Chondrocyte (in vitro differentiated cells): ENCODE measurements around the gene EDDM13. TPM values are rescaled to one million over a fixed set of nuclear protein-coding genes. Genes with fewer than 3 reads are reported as not detected.

Experiments used
- DNase-seq: peaks from one replicate; pipeline ENCODE4 v3.0.0; 2021; ENCODE audit warnings: mixed read lengths, low spot score
- H3K27ac Mint-ChIP-seq: one replicate; pipeline ENCODE4 v1.8.0; 2021; ENCODE audit warnings: mild to moderate bottlenecking, moderate library complexity, mixed read lengths; ENCODE audit not compliant: unreplicated experiment
- H3K27me3 Mint-ChIP-seq: 2 replicates; pipeline ENCODE4 v1.8.0; 2021; ENCODE audit warnings: low read depth, mixed read lengths
- H3K36me3 Mint-ChIP-seq: 2 replicates; pipeline ENCODE4 v1.8.0; 2021; ENCODE audit warnings: low read depth, mixed read lengths
- H3K4me1 Mint-ChIP-seq: 2 replicates; pipeline ENCODE4 v1.8.0; 2021; ENCODE audit warnings: low read depth, mild to moderate bottlenecking, mixed read lengths
- H3K4me3 Mint-ChIP-seq: one replicate; pipeline ENCODE4 v1.8.0; 2021; ENCODE audit warnings: mild to moderate bottlenecking, moderate library complexity, mixed read lengths; ENCODE audit not compliant: unreplicated experiment
- H3K9me3 Mint-ChIP-seq: 2 replicates; pipeline ENCODE4 v1.8.0; 2021; ENCODE audit warnings: low read depth, mixed read lengths
- CTCF ChIP-seq: fragments of 200-600 bp; sonication (generic); IDR thresholded peaks from 2 replicates; pipeline ENCODE4 v1.5.0; 2021; ENCODE audit warnings: antibody characterized with exemption, mild to moderate bottlenecking, moderate library complexity
- total RNA-seq: library from RNA; stranded (reverse); gene quantifications from 3 replicates; pipeline ENCODE4 v1.2.1, GENCODE V29; 2021

Gene EDDM13
- total RNA-seq, 1 donor from 2014 or later = not detected

GRCh38 chr19:56315077-56315828 is 42.7 kb downstream of the EDDM13 start:
- TF ChIP-seq CTCF = no peak
- Mint-ChIP-seq H3K4me1 (peaks cover 12% of the 10 kb centered on the region), H3K4me3 (peak overlapping the region; percentile 89), H3K36me3 (no peaks in the 10 kb centered on the region), H3K27me3 (no peaks in the 10 kb centered on the region), H3K27ac (peak overlapping the region; percentile 93), H3K9me3 (peaks cover 2% of the 10 kb centered on the region)
- no peak for DNase-seq

- Mint-ChIP-seq H3K4me3 (no peak overlapping the region), H3K9me3 (peaks cover 3% of the 10 kb centered on the region), H3K27ac (no peak overlapping the region), H3K4me1 (peaks cover 12% of the 10 kb centered on the region), H3K36me3 (no peaks in the 10 kb centered on the region), H3K27me3 (no peaks in the 10 kb centered on the region)
- no peak for DNase-seq
- TF ChIP-seq CTCF = no peak
These were observed 44.2 kb downstream of the EDDM13 start for GRCh38 chr19:56316728-56317127.

GRCh38 chr19:56317749-56318148 is 45.2 kb downstream of the EDDM13 start:
- Mint-ChIP-seq H3K27ac (no peak overlapping the region), H3K9me3 (peaks cover 8% of the 10 kb centered on the region), H3K36me3 (no peaks in the 10 kb centered on the region), H3K4me3 (no peak overlapping the region), H3K27me3 (no peaks in the 10 kb centered on the region), H3K4me1 (peaks cover 11% of the 10 kb centered on the region)
- DNase-seq = no peak
- TF ChIP-seq CTCF = no peak

- DNase-seq = no peak
- Mint-ChIP-seq H3K27me3 (no peaks in the 10 kb centered on the region), H3K36me3 (no peaks in the 10 kb centered on the region), H3K4me3 (no peak overlapping the region), H3K27ac (no peak overlapping the region), H3K9me3 (peaks cover 10% of the 10 kb centered on the region), H3K4me1 (no peaks in the 10 kb centered on the region)
- no peak for TF ChIP-seq CTCF
These were observed 47.4 kb downstream of the EDDM13 start for GRCh38 chr19:56319991-56320390.

- H3K27me3 Mint-ChIP-seq = no peaks in the 10 kb centered on the region
- H3K27ac Mint-ChIP-seq = no peak overlapping the region
- peaks cover 17% of the 10 kb centered on the region for H3K9me3 Mint-ChIP-seq
- H3K36me3 Mint-ChIP-seq = no peaks in the 10 kb centered on the region
- no peak for DNase-seq
- H3K4me1 Mint-ChIP-seq = no peaks in the 10 kb centered on the region
- no peak overlapping the region for H3K4me3 Mint-ChIP-seq
- TF ChIP-seq CTCF = no peak
These were observed 48.9 kb downstream of the EDDM13 start for GRCh38 chr19:56321254-56321988.
